Measurements from ENCODE around the gene FMNL2.

- no peak for TF ChIP-seq ZNF623 (tag by site-specific recombination; IDR thresholded peaks at IDR 0.05)
- TF ChIP-seq, protein P1, sequence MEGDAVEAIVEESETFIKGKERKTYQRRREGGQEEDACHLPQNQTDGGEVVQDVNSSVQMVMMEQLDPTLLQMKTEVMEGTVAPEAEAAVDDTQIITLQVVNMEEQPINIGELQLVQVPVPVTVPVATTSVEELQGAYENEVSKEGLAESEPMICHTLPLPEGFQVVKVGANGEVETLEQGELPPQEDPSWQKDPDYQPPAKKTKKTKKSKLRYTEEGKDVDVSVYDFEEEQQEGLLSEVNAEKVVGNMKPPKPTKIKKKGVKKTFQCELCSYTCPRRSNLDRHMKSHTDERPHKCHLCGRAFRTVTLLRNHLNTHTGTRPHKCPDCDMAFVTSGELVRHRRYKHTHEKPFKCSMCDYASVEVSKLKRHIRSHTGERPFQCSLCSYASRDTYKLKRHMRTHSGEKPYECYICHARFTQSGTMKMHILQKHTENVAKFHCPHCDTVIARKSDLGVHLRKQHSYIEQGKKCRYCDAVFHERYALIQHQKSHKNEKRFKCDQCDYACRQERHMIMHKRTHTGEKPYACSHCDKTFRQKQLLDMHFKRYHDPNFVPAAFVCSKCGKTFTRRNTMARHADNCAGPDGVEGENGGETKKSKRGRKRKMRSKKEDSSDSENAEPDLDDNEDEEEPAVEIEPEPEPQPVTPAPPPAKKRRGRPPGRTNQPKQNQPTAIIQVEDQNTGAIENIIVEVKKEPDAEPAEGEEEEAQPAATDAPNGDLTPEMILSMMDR (tag by site-specific recombination; IDR thresholded peaks at IDR 0.05) = no peak
These were observed 247.1 kb downstream of the FMNL2 start for GRCh38 chr2:152582081-152582480.

Data from HEK293 (cell line).